ENCODE measurements around the gene GPR39.

- TF ChIP-seq CTCF (IDR thresholded peaks at IDR 0.05; ENCODE audit: low read depth, low read length, poor library complexity, severe bottlenecking) (no peak), EZH2phosphoT487 (IDR thresholded peaks at IDR 0.05; ENCODE audit: borderline replicate concordance, low read length) (no peak)
Observed at GRCh38 chr2:132586101-132586511, 169.5 kb downstream of the GPR39 start.
